Endodermal cell (in vitro differentiated cells): Measurements from ENCODE around the gene JPH2. TPM values are rescaled to one million over a fixed set of nuclear protein-coding genes. Genes with fewer than 3 reads are reported as not detected.
A peak's percentile ranks its signal among the peaks of the same experiment; 100 is the strongest.

Experiments
- DNase-seq: peaks from one replicate; pipeline ENCODE4 v3.0.0-alpha.2; 2017
- H3K27ac ChIP-seq: 2 replicates; pipeline ENCODE4 v1.5.1; 2013; ENCODE audit warnings: mild to moderate bottlenecking, low read depth, low read length, moderate library complexity
- H3K27me3 ChIP-seq: 2 replicates; pipeline ENCODE4 v1.6.1; 2013; ENCODE audit warnings: mild to moderate bottlenecking, low read length, moderate library complexity; ENCODE audit not compliant: insufficient read depth, control insufficient read depth, poor library complexity, severe bottlenecking
- H3K36me3 ChIP-seq: 2 replicates; pipeline ENCODE4 v1.7.0; 2013; ENCODE audit warnings: mild to moderate bottlenecking, low read length, moderate library complexity; ENCODE audit not compliant: control insufficient read depth, insufficient read depth
- H3K4me1 ChIP-seq: one replicate; pipeline ENCODE4 v1.7.0; 2013; ENCODE audit warnings: low read length; ENCODE audit not compliant: control insufficient read depth, insufficient read depth
- H3K4me3 ChIP-seq: 2 replicates; pipeline ENCODE4 v1.5.1; 2013; ENCODE audit warnings: mild to moderate bottlenecking, low read length, moderate library complexity
- H3K9ac ChIP-seq: 2 replicates; pipeline ENCODE4 v1.6.1; 2013; ENCODE audit warnings: mild to moderate bottlenecking, low read length, moderate library complexity; ENCODE audit not compliant: poor library complexity, severe bottlenecking; ENCODE audit errors: extremely low read depth
- H3K9me3 ChIP-seq: 2 replicates; pipeline ENCODE4 v1.6.1; 2013; ENCODE audit warnings: mild to moderate bottlenecking, low read length, moderate library complexity; ENCODE audit not compliant: control insufficient read depth
- H3K27ac Mint-ChIP-seq: 2 replicates; pipeline ENCODE4 v1.8.0; 2020; ENCODE audit warnings: mixed read lengths
- H3K27me3 Mint-ChIP-seq: 2 replicates; pipeline ENCODE4 v1.8.0; 2021; ENCODE audit warnings: mild to moderate bottlenecking, mixed read lengths; ENCODE audit not compliant: insufficient read depth
- H3K36me3 Mint-ChIP-seq: 2 replicates; pipeline ENCODE4 v1.8.0; 2020; ENCODE audit warnings: low read depth, mixed read lengths
- H3K4me1 Mint-ChIP-seq: 2 replicates; pipeline ENCODE4 v1.8.0; 2020; ENCODE audit warnings: mixed read lengths
- H3K4me3 Mint-ChIP-seq: 2 replicates; pipeline ENCODE4 v1.8.0; 2020; ENCODE audit warnings: mild to moderate bottlenecking, moderate library complexity, mixed read lengths
- H3K9me3 Mint-ChIP-seq: 2 replicates; pipeline ENCODE4 v1.8.0; 2020; ENCODE audit warnings: mild to moderate bottlenecking, mixed read lengths
- WGBS, 2 experiments: methylation state at CpG; one replicate each; pipeline versions ENCODE4 v1.1.5 to v1.1.7; 2013; ENCODE audit warnings: missing lambda C conversion rate in 2 of 2, mixed read lengths in 1 of 2; ENCODE audit not compliant: insufficient coverage in 1 of 2, insufficient read length in 1 of 2; 5-methylcytosine and 5-hydroxymethylcytosine counted together
- total RNA-seq, 2 donors: library from RNA; stranded (reverse); fragmentation: NEBNext Ultra II Directional in 1 of 2; extraction: Animal tissue kit (Norgen Biotek cat#: 25700) in 1 of 2; gene quantifications; 2 replicates in 1 of 2; 3 replicates in 1 of 2; pipeline ENCODE4 v1.2.1, GENCODE V29; 2021
- TF ChIP-seq, protein P1 (sequence below): fragments of 200-600 bp; sonication (generic); conservative IDR thresholded peaks from 2 replicates; pipeline ENCODE4 v1.5.0; 2021; ENCODE audit warnings: antibody characterized with exemption, mild to moderate bottlenecking

JPH2 gene
- total RNA-seq, 2 donors from 2014 or later: 0.86 to 1.0 TPM

DNA sequence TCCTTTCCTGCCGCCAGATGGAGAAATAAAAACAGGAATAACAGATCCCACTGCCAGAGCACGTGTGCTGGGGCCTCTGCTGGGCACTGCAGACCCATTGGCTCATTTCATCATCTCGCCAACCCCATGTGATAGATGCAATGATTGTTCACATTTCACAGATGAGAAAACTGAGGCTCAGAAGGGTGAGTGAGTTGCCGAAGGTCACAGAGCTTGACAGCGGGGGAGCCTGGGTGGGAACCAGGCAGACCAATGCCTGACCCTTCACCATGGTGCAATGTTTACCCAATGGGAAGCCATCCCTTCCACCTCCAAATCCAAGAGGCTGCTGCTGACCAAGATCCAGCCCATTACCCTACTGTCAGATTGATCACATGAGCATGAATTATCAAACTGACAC lies 105.1 kb downstream of the JPH2 start:
- peaks cover 2% of the 10 kb centered on the region for H3K27me3 Mint-ChIP-seq
- H3K9ac ChIP-seq: no peak overlapping the region
- no peaks in the 10 kb centered on the region for H3K4me1 ChIP-seq
- no peaks in the 10 kb centered on the region for H3K4me1 Mint-ChIP-seq
- no peak overlapping the region for H3K27ac Mint-ChIP-seq
- WGBS, 2 experiments: 94 to 96% methylated on average over 5 of the region's 5 CpGs
- no peaks in the 10 kb centered on the region for H3K9me3 Mint-ChIP-seq
- no peaks in the 10 kb centered on the region for H3K27me3 ChIP-seq
- H3K36me3 Mint-ChIP-seq: no peaks in the 10 kb centered on the region
- H3K9me3 ChIP-seq: no peaks in the 10 kb centered on the region
- no peaks in the 10 kb centered on the region for H3K36me3 ChIP-seq
- no peak for DNase-seq
- H3K27ac ChIP-seq: no peak overlapping the region
- TF ChIP-seq, protein P1, sequence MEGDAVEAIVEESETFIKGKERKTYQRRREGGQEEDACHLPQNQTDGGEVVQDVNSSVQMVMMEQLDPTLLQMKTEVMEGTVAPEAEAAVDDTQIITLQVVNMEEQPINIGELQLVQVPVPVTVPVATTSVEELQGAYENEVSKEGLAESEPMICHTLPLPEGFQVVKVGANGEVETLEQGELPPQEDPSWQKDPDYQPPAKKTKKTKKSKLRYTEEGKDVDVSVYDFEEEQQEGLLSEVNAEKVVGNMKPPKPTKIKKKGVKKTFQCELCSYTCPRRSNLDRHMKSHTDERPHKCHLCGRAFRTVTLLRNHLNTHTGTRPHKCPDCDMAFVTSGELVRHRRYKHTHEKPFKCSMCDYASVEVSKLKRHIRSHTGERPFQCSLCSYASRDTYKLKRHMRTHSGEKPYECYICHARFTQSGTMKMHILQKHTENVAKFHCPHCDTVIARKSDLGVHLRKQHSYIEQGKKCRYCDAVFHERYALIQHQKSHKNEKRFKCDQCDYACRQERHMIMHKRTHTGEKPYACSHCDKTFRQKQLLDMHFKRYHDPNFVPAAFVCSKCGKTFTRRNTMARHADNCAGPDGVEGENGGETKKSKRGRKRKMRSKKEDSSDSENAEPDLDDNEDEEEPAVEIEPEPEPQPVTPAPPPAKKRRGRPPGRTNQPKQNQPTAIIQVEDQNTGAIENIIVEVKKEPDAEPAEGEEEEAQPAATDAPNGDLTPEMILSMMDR: no peak
- no peak overlapping the region for H3K4me3 ChIP-seq
- H3K4me3 Mint-ChIP-seq: no peak overlapping the region

DNA sequence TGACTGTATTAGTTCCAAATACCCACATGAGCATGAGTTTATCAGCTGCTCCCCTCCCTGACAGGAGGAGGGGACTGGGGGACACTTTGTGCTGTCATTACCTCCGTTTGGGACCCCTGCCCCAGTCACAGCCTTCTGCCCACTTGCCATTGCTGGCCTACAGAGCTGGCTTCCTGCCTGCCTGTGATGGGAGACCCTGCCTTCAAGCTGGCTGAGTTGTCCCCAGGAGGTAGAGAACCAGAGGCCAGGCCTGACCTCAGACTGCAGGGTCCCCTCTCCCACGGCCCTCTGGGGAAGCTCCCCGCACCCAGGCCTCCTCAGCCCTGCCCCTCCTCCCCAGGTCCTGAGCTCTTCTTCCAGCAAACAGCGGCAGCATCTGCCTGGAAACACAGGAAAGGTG lies 105.5 kb downstream of the JPH2 start:
- H3K9ac ChIP-seq: no peak overlapping the region
- no peaks in the 10 kb centered on the region for H3K27me3 ChIP-seq
- TF ChIP-seq, protein P1: no peak
- Mint-ChIP-seq H3K27ac (no peak overlapping the region), H3K36me3 (no peaks in the 10 kb centered on the region), H3K27me3 (peaks cover 2% of the 10 kb centered on the region), H3K4me1 (no peaks in the 10 kb centered on the region), H3K4me3 (no peak overlapping the region), H3K9me3 (no peaks in the 10 kb centered on the region)
- WGBS, 2 experiments: 71 to 91% methylated on average over 1 to 4 of the region's 4 CpGs
- H3K9me3 ChIP-seq: no peaks in the 10 kb centered on the region
- DNase-seq: no peak
- no peak overlapping the region for H3K27ac ChIP-seq
- H3K36me3 ChIP-seq: no peaks in the 10 kb centered on the region
- no peak overlapping the region for H3K4me3 ChIP-seq
- H3K4me1 ChIP-seq: no peaks in the 10 kb centered on the region

DNA sequence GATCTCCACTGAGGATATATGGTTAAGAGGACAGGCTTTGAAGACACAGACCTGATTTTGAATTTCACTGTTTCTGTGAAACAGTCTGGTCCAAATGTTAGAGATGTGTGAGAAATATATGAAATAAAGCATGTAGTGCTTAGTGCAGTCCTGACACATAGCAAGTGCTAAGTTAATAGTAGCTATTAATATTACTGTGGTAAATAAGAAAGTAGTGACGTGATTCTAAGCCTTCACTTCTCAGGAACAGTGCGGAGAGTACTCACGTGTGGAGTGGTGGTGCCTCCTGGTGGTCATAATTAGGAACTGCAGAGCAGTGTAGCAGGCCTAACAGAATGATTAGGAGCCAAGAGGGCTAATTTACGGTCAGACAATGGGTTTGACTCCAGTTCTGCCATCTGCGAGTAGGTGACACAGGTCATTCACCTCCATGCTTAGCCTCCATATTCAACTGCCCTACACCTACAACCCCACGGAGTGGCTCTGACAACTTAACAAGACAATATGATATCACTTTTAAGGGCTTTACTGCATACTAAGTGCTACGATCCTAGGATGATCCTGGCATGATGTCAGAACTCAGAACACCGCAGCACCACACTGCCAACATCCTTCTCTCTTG lies 106.2 kb downstream of the JPH2 start:
- no peaks in the 10 kb centered on the region for H3K27me3 Mint-ChIP-seq
- Histone ChIP-seq H3K27ac (no peak overlapping the region), H3K4me1 (no peaks in the 10 kb centered on the region), H3K27me3 (no peaks in the 10 kb centered on the region), H3K9ac (no peak overlapping the region), H3K36me3 (no peaks in the 10 kb centered on the region), H3K4me3 (no peak overlapping the region), H3K9me3 (no peaks in the 10 kb centered on the region)
- WGBS, 2 experiments: 39 to 45% methylated on average over 5 to 8 of the region's 8 CpGs
- H3K27ac Mint-ChIP-seq: no peak overlapping the region
- peak; percentile 89 for DNase-seq
- H3K9me3 Mint-ChIP-seq: no peaks in the 10 kb centered on the region
- no peaks in the 10 kb centered on the region for H3K4me1 Mint-ChIP-seq
- no peaks in the 10 kb centered on the region for H3K36me3 Mint-ChIP-seq
- TF ChIP-seq, protein P1: peak; percentile 99
- no peak overlapping the region for H3K4me3 Mint-ChIP-seq
